Activated CD8-positive, alpha-beta memory T cell treated with anti-CD3 and anti-CD28 coated beads for 36 hours (primary cell): ENCODE results near the gene PHLDA2. TPM values are rescaled to one million over a fixed set of nuclear protein-coding genes. Genes with fewer than 3 reads are reported as not detected.

Experiments
- CTCF ChIA-PET: fragments of 350-600 bp; sonication (Branson Sonifier 250); formaldehyde crosslinking; loops from one replicate; lab custom pipeline; 2021; ENCODE audit warnings: antibody characterized with exemption; lab: Charles Lee
- POLR2A ChIA-PET: fragments of 350-600 bp; sonication (Branson Sonifier 250); formaldehyde crosslinking; loops from one replicate; lab custom pipeline; 2021; ENCODE audit warnings: antibody characterized with exemption; lab: Charles Lee
- total RNA-seq, 2 experiments: library from RNA; stranded (reverse); gene quantifications; one replicate each; pipeline ENCODE4 v1.2.3, GENCODE V29; 2021

The PHLDA2 gene
- total RNA-seq, 2 experiments from 2014 or later, result 3.0 to 3.5 TPM

GRCh38 chr11:2934021-2934550, 4.9 kb upstream of the PHLDA2 start:
- ChIA-PET CTCF (interaction anchor here (1.8 to 5.5 kb wide), 2 partner anchors 158 to 402 kb away, joined by 6 to 39 read pairs; no protein-coding TSS in a partner anchor), POLR2A (interaction anchor here (0.6 to 1.1 kb wide), 2 partner anchors 8 to 47 kb away, joined by 3 read pairs; no protein-coding TSS in a partner anchor)

- CTCF ChIA-PET, result interaction anchor here (1.8 to 5.5 kb wide), 2 partner anchors 158 to 401 kb away, joined by 6 to 39 read pairs; no protein-coding TSS in a partner anchor
Observed at GRCh38 chr11:2933375-2934020, 4.3 kb upstream of the PHLDA2 start.

GRCh38 chr11:2932850-2933251, 3.6 kb upstream of the PHLDA2 start:
- ChIA-PET POLR2A (no interaction called here), CTCF (interaction anchor here (1.3 to 5.5 kb wide), 3 partner anchors 41 to 401 kb away, joined by 3 to 39 read pairs (median 6); no protein-coding TSS in a partner anchor)

More at GRCh38 chr11:2933375-2934020, 4.3 kb upstream of the PHLDA2 start:
- POLR2A ChIA-PET, result interaction anchor here (0.6 to 1.1 kb wide), 2 partner anchors 9 to 46 kb away, joined by 3 read pairs; no protein-coding TSS in a partner anchor

DNA sequence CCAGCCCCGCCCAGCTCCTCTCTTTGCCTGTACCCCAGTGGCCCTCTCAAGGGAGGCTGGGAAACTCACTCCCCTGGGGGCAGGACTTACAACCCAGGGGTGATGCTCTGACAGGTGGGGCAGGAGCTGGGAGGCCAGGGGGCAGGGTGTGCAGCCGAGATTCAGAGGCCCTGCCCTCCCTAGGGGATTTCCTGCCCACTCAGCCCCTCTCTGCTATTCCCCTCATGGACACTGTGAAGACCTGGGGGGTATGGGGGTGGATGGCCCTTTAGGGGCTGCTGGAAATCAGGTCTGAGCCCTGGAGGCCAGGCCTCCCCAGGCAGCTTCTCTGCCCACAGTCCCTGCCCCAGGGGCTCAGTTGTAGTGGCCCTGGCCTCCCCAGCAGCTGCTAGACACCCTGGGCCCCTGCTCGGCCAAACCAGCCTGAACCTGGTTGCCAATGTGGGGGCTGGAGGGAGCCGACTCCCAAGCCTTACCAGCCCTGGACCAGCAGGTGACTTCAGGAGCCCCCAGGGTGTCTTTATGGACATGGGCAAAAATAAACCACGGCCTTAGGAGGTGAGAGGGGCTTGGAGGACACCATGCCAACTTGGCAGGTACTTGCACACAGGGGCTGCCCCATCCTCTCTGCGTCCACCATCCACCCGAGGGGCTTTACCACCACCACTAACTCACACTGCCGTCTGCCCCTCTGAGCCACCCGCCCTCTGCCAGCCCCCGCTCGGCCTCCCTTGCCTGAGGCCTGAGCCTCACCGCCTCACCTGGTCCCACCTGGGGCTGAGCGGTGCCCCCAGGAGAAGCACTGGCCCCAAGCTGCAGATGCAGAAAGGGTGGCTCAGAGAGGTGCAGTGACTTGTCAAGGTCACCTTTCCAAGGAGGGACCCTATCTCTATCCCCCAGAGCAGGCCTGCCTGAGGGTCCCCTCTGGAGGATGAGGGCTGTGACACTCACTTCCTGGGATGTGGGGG, 2.8 kb upstream of the PHLDA2 start:
- CTCF ChIA-PET, result interaction anchor here (0.9 to 5.5 kb wide), 8 partner anchors 37 to 400 kb away, joined by 3 to 39 read pairs (median 3); no protein-coding TSS in a partner anchor
- POLR2A ChIA-PET, result no interaction called here

DNA sequence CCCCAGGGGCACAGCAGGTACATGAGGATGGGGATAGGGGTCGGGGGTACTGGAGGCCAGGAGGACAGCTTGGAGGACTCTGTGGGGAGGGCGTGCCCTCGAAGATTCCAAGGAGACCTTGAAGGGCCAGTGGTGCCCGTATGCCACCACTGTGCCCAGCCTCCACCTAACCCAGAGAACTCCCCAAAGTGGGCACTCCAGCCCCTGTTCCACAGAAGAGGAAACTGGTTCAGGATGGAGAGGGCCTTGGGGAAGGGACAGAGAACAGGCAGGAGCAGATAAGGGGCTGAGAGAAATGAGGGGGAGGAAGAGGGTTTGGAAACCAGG, 2.2 kb upstream of the PHLDA2 start:
- ChIA-PET CTCF (interaction anchor here (0.9 to 5.5 kb wide), 6 partner anchors 38 to 399 kb away, joined by 3 to 39 read pairs (median 3); no protein-coding TSS in a partner anchor), POLR2A (no interaction called here)

DNA sequence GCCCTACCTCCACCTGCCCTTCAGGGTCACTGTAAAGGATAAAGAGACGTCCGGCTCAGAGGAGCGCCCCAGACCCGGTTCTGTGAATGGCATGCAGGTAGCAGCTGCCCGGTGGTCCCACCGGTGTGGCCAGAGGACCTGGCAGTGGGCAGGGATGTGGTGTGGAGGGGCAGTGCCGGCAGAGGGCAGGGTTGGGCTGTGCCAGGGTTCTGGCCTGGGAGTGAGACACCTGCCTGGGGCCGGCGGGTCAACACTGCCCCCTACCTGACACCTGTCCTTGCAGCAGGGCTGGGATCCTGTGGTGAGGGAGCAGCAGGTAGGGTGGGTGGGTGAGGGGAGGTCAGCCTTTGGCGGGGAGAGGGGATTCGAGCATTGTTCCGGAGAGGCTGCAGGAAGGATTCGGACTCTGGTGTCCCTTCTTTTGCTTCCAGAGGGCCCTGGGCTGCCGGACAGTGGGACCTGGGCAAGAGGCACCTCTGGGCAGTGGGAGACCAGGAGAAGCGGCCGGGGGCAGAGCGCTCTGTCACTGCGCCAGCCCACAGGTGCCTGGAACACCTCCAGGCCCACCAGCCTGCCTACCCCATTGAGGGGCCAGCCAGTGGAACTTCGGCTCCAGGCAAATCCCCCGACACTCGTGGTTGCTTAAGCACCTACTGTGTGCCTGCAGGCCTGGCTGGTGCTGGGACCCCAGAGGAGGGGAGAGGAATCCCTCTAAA, 1.6 kb upstream of the PHLDA2 start:
- POLR2A ChIA-PET, result no interaction called here

GRCh38 chr11:2929950-2930703, 907 bp upstream of the PHLDA2 start:
- ChIA-PET POLR2A (interaction anchor here (0.7 to 1.8 kb wide), 7 partner anchors 12 to 59 kb away, joined by 3 to 8 read pairs (median 3); no protein-coding TSS in a partner anchor), CTCF (interaction anchor here (0.8 to 5.5 kb wide), 20 partner anchors 9 to 398 kb away, joined by 3 to 39 read pairs (median 4); no protein-coding TSS in a partner anchor)

More for the DNA sequence above, 1.6 kb upstream of the PHLDA2 start:
- CTCF ChIA-PET, result interaction anchor here (0.9 to 5.5 kb wide), 16 partner anchors 8 to 399 kb away, joined by 3 to 39 read pairs (median 4); no protein-coding TSS in a partner anchor

- CTCF ChIA-PET, result interaction anchor here (0.8 to 5.5 kb wide), 19 partner anchors 8 to 397 kb away, joined by 3 to 39 read pairs (median 4); no protein-coding TSS in a partner anchor
- POLR2A ChIA-PET, result interaction anchor here (0.7 to 1.8 kb wide), 9 partner anchors 11 to 551 kb away, joined by 3 to 8 read pairs (median 3); partner anchors contain the start of gene CARS1
Observed at GRCh38 chr11:2929531-2929949, 320 bp upstream of the PHLDA2 start.

DNA sequence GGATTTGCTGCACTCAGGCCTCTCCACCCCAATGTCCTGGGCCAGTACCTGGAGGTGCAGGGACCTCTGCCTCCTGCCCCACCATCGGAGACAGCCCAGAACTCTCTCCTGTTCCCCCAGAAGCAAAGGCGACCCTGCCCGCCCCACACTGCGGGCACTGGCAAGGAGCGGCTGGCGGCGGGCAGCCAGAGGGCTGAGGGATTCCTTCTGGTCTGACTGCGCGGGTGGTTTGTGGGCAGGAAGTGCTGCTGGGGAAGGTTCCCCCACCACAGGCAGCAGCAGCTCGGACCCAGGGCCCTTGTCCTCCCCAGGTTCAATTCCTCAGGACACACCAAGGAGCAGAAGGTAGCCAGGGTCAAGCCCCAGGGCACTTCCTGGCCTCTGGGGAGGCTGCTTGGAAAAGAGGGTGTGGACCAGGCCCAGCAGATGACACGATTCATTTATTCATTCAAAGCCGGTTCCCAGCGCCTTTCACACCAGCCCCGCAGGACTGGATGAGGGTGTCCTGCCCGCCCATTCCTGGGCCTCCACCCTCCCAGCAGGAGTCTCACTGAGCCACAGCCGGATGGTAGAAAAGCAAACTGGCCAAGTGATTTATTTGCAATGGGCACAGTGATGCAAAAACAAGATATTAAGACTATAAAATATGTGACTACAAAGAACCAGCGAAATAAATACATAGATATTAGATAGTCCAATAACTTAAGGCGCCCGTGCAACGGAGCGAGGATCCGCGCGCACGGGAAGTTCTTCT, 1.2 kb downstream of the PHLDA2 start:
- POLR2A ChIA-PET, result interaction anchor here (1.1 kb wide), 1 partner anchor 550 kb away, joined by 3 read pairs; no protein-coding TSS in a partner anchor
- CTCF ChIA-PET, result interaction anchor here (0.8 to 5.5 kb wide), 4 partner anchors 21 to 396 kb away, joined by 3 to 39 read pairs (median 4); no protein-coding TSS in a partner anchor

DNA sequence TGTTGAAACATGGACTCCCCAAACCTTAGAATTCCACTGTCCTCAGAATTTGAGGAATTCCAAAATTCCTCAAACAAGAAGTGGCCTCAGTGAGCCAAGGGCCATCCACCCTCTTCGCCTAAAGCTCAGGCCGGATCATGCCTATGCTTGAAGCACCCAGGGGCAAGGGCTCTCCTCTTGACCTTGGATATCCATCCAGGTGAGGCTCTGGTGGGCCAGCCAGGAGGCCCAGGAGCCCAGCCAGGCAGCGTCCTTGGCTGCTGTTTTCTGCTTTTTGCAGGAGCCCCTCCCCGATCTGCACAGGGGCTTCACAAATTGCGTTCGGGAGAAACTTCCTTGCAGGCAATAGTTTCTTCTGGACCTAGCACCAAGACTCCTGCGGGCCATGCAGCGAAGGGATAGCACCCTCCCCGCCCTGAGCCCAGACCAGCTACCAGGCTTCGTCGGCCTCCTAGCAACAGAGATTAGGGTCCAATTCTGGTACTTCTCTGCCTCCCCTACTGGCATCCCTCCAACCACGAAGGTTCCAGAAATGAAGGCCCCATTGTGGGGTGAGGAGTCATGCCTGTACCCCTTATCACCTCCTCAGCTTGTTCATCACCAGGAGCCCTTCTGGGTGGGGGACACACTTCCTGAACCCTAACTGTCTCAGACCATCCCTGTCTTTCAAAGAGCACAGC, 2.0 kb downstream of the PHLDA2 start:
- POLR2A ChIA-PET, result no interaction called here
- CTCF ChIA-PET, result interaction anchor here (0.7 to 1.4 kb wide), 4 partner anchors 20 to 94 kb away, joined by 3 to 7 read pairs (median 4); no protein-coding TSS in a partner anchor

DNA sequence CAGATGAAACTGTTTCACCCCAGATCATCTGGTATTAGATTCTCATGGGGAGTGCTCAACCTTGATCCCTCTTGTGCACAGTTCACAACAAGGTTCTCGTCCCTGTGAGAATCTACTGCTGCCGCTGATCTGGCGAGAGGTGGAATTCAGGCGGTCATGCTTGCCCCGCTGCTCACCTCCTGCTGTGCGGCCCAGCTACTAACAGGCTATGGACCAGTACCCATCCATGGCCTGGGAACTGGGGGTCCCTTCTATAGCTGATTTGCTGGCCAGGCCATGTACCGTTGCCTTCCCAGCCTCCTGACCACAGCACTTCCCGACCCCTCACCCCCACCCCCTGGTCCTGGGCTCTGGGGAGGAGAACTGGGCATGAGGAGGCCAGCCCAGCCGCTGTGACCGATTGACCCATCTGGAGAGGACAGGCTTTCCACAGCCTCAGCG, 2.6 kb downstream of the PHLDA2 start:
- CTCF ChIA-PET, result interaction anchor here (0.7 to 1.4 kb wide), 3 partner anchors 34 to 95 kb away, joined by 3 to 7 read pairs (median 3); no protein-coding TSS in a partner anchor
- POLR2A ChIA-PET, result interaction anchor here (0.6 kb wide), 1 partner anchor 34 kb away, joined by 3 read pairs; no protein-coding TSS in a partner anchor

GRCh38 chr11:2924821-2925675, 4.2 kb downstream of the PHLDA2 start:
- CTCF ChIA-PET, result no interaction called here
- POLR2A ChIA-PET, result no interaction called here

DNA sequence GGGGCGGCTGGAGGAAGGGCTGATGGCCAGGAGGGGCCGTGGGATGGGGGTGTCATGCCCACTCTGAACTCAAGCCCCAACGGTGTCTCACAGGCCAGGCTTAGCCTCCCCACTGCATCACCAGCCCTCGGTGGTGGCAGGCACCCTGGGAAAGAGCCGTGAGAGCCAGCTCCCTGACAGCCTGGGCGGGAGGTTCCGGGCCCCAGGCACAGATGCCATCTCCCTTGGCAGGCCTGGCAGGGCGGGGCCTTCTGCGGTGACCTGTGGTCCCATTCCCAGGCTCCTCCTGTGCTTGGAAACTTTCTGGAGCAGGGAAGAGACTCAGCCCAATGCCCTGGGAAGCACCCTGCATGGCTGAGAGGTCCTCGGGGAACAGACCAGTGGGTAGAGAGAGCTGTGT, 4.8 kb downstream of the PHLDA2 start:
- CTCF ChIA-PET, result no interaction called here
- POLR2A ChIA-PET, result no interaction called here

- CTCF ChIA-PET, result no interaction called here
- POLR2A ChIA-PET, result no interaction called here
Observed at GRCh38 chr11:2923446-2924375, 5.5 kb downstream of the PHLDA2 start.
